Measurements from ENCODE around the gene DNASE1L3.

GRCh38 chr3:58231666-58232065 lies 20.9 kb upstream of the DNASE1L3 start:
- TF ChIP-seq EZH2 (IDR thresholded peaks at IDR 0.05; ENCODE audit: insufficient read depth, poor library complexity, severe bottlenecking) = no peak
- no peak for TF ChIP-seq EZH2phosphoT487 (IDR thresholded peaks at IDR 0.05; ENCODE audit: insufficient read depth, low read depth)
